Hepatic stellate cell (primary cell): ENCODE data around the gene ESRP2.

Source experiments
- DNase-seq: peaks from one replicate; pipeline ENCODE4 v3.0.0; 2011; ENCODE audit warnings: low spot score

ESRP2 gene

DNA sequence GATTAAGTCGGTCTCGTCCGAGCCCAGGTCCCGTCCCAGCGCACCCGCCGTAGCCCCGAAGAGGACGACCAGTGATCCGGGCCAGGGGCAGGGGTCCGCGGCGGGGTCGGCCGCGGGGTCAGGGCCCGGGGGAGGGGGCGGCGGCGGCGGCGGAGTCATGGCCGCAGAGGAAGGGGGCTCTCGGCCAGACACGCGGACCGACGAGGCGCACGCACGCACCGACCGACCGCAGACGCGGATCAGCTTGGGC, at the start of gene ESRP2:
Gene ESRP2, minus strand, starts transcription at position 241 of the 250 bp plus-strand sequence. Its CDS starts 82 bp downstream, at position 159.
- DNase-seq: no peak

DNA sequence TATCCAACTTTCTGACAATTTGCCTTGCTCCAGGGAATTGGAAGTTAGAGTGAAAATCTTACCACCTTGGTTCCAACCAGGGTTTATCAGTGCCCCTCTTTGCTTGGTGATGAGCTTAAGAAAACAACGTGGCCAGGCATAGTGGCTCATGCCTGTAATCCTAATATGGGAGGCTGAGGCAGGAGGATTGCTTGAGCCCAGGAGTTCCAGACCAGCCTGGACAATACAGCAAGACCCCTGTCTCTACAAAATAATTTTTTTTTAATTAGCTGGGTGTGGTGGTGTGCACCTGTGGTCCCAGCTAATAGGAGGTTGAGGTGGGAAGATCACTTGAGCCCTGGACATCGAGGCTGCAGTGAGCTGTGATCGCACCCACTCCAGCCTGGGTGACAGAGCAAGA, 49.8 kb upstream of the ESRP2 start:
- no peak for DNase-seq

DNA sequence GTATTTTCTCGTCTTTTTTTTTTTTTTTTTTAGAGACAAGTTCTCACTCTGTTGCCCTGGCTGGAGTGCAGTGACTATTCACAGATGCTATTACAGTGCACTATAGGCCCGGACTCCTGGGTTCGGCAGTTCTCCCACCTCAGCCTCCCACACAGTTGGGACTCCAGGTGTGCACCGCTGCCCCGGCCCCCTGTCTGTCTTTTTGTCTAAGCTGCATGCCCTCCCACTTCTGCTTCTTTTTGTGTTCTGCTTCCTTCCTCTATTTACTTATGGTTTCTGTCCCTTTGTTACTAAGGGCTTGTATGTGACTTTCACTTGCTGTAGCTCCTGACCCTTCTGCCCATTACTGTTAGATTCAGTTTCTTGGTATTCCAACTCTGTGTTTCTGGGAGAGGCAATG, 48.9 kb upstream of the ESRP2 start:
- DNase-seq: no peak

DNA sequence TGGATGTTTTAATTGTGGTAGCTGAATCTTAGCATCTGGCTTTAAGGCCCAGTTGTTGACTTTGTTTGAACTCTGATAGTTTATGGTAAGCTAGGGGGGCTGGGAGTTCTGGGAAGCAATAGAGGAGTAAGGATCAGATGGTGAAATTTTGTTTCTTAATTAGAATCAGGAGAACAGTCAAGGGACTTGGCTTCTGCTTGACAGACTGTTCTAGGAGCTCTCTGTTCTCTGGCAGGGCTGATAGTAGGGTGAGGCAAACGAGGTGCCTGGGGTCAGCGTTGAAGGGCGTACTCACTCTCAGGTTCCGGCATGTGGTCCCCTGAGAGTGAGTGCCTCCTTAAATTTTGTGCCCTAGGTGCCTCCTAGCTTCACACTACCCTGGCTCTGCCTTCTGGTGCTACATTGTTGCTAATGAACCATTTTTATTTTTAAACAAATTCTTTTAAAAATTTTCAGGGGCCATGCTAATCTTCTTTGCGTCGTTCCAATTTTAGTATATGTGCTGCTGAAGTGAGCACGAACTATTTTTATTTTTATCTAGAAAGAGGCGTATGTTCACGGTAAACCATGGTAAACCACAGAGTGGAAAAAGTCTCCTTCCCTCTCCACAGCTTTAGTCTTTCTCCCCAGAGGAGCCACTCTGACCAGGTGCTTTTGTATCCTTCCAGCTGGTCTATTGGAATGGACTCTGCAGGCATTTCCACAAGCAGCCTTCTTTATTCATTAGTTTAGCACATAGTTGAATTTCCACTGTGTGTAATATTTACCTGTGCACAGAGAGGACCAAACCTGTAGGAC, 48.1 kb upstream of the ESRP2 start:
- no peak for DNase-seq

DNA sequence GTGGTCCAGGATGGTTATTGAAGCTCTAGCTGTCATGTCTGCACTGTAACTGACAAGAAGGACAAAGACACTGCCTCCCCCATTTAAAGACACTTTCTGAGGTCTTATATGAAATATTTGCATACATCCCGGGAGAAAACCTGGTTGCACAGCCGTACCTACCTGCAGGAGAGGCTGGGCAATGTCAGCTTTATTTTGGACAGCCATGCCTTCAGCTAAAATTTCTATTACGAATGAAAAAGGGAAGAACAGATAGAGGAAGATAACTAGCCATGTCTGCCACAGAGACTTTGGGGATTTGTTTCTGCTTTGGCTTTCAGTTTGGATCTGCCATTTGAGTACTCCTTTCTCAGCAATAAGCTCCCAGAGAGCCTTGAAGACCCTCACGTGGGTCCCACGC, 47.4 kb upstream of the ESRP2 start:
- DNase-seq: no peak

DNA sequence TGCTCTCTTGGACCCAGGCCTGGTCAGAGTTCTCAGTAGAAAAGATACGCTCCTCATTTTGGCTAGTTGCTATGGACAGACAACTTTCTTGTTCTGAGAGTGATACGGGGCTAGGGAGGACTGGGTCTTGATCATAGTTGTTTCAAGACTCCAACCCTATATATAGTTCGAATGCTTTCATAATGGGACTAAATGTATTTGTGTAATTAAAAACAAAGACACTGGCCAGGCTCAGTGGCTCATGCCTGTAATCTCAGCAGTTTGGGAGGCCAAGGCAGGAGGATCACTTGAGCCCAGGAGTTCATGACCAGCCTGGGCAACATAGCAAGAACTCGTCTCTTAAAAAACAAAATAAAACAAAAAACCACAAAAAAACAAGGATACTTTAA, 46.1 kb upstream of the ESRP2 start:
- no peak for DNase-seq

DNA sequence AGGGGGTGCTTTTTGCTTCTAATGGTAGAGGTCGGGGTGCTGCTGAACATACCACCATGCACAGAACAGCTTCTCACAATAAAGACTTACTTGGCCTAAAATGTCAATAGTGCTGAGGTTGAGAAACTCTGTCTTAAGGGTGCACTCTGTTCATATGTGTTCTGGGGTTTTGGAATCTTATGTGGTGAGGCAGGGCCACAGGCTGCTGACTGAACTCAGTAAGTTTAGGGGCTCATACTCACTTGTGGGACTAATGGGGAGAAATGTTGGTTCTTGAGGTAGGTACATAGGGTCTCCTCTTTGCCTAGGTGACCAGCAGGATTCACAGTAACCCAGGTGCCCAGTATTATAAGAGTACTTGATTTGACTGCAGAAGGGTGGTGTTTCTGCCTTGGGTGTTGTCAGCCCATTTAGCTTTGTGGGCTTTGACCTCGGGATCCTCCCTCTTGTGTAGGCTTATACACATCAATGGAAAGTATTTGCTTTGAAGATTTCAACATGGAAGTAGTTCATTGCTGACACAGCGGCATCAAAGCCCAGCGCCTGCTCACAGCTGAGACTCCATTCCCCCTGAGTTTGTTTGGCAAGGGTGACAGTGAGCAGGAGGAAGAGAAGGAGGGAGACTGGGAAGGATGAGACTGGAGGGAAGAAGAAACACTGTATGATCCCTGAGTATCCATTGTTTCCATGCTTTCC, 45.6 kb upstream of the ESRP2 start:
- DNase-seq: no peak

DNA sequence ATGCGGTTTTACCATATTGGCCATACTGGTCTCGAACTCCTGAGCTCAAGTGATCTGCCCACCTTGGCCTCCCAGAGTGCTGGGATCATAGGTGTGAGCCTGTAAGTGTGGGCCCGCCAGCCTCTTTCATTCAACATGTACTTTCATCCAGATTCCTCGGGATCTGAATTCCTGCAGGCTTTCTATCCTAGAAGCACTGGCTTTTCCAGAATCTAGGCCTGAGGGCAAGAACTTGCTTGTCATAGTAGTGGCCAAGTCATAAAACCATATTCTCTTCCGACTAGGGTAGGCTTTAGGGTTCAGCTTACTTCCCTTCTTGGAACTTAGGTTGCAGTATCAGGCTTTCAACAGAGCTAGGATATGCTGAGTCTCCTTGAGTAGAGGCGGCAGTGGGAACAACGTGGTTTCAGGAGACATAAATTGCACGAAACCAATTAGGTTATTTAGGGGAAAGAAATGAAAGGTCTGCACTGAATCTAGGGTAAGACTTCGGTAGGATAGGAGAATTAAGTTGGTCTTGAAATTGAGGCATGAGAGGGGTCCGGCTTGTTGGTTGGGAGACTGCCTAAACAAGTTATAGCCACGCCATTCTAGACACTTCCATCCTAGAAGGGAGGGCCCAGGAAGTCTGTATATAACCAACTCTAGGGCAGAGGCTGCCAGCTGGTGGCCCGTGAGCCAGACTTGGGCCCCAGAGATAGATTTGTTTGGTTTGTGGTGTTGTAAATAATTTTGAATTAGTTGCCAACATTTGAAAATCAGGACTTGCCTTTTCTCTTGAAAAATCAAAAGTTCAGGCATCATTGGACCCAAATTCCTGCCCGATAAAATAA, 44.0 kb upstream of the ESRP2 start:
- DNase-seq: no peak

DNA sequence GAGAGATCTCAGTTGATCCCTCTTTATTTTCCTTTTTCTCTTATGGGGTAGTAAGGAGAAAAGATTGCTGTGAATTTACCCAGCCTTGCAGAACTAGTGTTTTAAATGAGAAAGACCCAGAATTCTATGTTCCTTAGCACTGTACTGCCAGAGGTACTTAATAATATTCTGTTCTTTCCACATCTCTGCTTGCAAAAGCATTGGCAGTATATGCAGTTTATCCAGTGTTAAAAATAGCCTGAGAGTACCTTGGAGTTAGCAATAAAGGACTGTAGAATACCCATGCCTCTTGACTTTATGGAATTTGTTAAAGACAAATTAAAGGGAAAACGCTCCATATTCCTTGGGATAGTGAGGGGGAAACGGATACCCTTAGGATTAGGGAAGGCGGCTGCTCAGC, 40.3 kb upstream of the ESRP2 start:
- no peak for DNase-seq

DNA sequence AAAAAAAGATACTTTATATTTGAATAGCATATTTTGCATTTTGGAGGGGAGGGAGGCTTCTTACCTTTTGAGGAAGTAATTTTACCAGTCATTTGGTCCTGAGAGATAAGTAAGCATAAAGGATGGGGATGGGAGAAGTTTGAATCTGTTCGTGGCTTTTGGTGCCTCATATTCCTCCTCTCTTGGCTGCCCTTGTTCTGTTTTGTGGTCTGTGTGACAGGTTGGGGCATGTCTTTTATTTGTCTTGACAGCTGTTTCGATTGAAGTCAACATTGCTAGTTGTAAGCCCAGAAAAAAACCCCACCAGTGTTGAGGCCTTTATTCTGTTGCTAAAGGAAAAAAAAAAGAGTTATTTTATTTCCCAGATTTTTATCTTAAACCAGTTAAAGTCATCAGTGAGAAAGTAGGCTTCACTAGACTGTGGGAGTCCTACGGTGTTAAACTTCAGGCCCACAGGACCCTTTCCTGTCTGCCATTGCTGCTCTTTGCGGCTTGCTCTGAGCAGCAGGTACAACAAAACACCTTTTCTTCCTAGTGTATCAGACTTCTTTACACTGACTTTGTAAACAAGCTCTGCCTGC, 39.8 kb upstream of the ESRP2 start:
- DNase-seq: no peak

DNA sequence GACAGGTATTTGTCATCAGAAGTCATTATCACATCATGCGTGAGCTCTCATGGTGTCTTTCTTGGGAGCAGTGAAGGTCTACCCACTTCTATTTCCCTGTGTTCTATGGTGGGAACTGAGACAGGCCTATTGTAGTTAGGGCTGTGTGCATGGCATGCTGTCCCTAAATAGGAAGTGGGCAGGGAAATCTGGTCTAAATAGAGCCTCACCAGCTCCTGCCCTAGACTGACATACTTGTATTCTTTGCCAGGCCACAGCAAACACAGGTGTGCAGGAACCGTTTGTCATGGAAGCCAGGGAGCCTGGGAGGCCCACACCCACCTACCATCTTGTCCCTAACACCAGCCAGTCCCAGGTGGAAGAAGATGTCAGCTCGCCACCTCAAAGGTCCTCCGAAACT, 38.5 kb upstream of the ESRP2 start:
- DNase-seq: no peak

DNA sequence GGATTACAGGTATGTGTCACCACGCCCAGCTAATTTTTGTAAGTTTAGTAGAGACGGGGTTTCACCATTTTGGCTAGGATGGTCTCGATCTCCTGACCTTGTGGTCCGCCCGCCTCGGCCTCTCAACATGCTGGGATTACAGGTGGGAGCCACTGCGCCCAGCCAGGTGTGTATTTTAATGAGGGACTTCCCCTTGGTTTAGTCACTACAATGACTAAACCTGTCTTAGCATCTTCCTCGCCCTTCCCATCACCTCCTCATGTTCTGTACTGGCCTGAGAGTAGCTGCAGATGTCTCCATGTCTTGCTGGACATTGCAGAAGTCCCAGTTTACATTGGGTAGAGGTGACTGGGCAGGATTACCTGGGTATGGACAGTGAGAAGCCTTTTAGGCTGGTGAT, 38.0 kb upstream of the ESRP2 start:
- DNase-seq: no peak

DNA sequence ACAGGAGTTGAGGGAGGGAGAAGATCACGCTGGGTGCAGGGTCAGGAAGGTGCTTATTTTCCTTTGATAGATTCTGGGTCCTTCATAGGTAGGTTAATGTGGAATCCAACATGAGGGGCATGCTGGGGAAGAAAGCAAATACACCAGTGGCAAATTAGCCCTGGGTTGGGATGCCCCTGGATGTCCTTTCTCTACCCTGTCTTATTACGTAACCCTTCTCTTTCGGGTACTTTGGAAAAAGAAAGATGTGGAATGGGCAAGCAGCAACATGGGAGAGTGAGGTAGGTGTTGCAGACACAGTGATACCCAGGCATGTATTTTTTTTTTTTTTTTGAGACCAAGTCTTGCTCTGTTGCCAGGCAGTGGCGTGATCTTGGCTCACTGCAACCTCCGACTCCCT, 37.5 kb upstream of the ESRP2 start:
- DNase-seq: no peak

DNA sequence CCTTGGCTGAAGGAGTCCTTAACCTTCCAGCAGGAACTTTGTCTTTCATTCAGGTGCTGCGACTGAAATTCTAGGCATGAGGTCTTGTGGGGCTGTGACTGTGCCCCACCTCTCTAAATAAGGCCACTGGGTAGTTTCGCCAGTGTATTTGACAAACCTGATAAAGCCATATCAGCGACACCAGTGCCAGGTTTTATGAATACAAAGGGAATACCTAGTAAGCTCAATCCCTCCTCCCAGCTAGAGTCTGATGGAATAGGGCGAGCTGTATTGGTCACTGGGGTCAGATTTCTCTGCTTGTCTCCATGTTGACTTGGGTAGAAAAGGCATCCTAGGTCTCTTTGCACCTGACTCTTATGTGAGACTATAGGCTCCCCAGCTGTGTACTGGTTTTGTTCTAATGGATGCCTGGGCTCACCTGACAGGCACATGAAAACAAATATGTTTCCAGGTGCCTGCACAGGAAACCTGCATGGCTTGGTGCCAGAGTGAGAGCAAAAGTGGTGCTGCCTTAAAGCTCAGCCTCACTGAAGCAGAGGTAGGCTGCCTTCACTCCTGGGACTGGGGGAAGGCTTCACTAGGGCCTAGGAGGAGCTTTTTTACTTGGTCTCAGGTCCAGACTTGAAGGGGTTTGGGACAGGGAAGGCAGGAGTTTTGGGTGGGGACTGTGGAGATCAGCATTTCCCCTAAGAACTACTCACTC, 36.7 kb upstream of the ESRP2 start:
- no peak for DNase-seq

DNA sequence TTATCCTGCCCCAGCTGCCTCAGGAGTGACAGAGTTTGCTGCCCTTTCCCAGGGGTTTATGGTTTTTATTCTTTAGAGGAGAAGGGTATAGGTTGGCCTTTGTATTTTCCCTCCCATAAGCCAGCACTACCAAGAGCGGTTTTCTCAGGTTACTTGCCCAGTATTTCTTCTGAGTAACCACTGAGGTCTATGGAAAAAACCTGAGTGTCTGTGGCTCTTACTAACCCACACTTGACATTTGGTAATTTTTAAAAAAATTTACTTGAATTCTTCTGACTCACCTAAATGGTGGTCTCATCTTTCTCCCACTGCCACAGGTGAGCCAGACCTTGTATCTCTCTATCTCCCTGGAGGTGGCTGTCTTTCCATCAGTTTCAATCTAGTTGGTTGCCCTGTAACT, 34.4 kb upstream of the ESRP2 start:
- DNase-seq: no peak

DNA sequence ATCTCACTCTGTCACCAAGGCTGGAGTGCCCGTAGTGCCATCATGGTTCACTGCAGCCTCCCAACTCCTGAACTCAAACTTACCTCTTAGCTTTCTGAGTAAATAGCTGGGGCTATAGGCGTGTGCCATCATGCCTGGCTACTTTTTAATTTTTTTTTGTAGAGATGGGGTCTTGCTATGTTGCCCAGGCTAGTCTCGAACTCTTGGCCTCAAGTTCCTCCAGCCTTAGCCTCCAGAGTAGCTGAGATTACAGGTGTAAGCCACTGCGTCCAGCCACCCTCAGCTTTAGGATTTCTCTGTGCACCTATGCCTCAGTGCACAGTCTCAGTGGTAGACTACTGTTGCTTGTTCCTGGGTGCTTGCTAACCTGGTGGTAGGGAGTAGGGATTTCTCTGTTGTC, 33.9 kb upstream of the ESRP2 start:
- DNase-seq: no peak

DNA sequence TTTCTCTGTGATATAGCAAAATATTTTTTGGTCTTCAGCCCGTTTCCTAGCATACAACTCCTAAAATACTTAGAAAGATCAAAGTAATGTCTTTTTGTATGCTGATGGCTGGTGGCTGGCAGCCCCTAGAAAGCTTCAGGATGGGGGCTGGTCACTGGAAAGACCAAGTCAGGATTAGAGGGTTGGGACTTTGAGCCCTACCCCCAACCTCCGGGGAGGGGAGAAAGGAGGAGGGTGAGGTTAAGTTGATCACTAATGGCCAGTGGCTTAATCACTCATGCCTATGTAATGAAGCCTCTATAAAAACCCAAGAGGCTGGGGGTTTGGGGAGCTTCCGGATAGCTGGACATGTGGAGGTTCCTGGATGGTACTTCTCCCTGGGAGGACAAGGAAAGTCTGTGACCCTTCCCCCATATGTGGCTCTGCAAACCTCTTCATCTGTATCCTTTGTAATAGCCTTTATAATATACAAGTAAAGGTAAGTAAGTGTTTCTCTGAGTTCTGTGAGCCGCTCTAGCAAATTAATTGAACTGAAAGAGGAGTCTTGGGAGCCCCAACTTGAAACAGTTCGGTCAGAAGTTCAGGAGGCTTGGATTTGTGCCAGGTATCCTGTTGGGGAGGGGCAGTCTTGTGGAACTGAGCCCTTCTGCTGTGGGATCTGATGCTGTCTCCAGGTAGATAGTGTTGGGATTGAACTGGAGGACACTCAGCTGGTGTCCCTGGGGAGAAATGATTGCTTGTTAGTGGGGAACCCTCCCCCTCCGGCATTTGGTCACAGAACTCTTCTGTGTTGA, 31.9 kb upstream of the ESRP2 start:
- no peak for DNase-seq

DNA sequence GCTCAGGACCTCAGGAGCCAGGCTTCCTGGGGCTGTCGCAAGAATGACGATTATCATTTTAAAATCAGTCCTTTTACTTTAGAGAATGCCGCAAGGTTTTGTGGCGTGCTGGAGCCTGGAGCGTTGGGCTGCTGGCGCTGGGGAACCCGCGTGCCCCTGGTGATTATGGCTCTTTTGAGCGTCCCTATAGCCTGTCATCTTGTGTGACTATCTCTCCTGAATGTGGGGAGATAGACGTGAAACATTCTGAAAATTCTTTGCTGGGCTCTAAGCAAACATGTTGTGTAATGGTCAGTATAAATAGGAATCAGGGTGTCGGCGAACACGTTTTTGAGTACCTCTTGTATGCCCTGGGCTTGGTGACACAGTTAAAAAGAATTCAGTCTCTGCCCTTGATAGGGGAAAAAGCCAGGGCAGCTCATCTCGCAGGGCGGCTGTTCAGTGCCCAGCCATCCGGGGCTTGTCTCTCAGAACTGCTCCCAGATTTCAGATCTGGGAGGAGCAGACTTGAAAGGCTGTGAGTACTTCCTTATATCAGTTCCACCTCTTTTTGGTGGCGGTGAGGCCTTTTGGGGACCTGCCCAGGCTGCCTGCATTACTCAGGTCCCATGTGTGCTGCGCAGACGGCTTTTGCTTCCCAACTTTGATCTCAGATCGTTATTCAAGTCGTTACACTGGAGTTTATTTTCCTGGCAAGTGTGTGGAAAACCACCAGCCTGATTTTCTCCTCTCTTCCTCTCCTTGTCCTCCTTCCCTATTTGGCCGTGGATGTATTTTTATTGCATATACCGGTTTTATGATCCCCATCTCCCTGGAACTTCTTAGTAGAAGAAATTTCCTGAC, 29.4 kb upstream of the ESRP2 start:
- peak; percentile 84 for DNase-seq

DNA sequence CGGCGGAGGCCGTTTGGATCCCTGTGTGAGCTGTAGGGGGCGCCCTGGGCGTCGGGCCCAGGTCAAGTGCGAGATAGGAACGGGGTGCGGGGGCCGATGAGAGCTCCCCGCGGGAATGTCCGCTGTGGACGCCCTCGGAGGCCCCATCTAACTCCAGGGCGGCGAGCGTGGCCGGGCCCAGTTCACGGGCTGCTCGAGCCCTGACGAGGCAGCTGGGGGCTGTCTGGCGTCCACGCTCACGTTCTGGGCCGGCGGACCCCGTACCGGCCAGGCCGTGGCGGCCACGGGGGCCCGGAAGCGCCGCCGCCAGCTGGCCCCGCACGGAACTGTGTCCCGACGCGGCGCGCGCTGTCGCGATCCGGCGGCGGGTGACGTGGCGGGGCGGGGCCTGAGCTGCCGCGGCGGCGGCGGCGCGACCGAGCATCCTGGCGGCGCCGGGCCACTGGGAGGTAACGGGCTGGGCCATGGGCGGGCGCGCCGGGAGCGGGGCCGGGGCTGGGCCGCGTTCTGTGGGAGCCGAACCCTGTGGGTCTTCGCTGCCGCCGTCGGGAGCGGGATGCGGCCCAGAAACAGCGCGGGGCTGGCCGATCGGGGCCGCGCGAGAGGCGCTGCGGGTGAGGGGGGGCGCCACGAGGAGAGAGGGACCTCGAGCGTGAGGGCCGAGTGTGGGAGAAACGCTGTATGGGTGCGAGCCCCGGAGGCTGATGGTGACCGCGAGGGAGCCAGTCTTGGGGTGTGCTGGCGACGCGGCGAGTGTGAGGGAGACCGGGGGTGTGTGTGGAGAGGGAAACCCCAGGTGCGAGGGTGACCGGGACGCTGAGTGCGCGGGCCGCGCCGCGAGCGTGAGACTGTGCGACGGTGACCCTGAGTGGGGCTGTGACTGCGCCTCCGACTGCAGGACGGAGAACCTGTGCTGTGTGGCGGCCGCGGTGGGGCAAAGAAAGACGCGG, 28.5 kb upstream of the ESRP2 start, which contains the start of gene SLC7A6:
Gene SLC7A6, plus strand, starts transcription at position 399 of the 950 bp plus-strand sequence. CDS start 10,201 bp downstream, outside the sequence.
- peak; percentile 93 for DNase-seq
